HepG2 (cell line): ENCODE data around the gene SLC25A38. TPM values are rescaled to one million over a fixed set of nuclear protein-coding genes. Genes with fewer than 3 reads are reported as not detected.

Experiments
- AFF4 ChIP-seq: sonication (generic); formaldehyde crosslinking; IDR thresholded peaks from 2 replicates; pipeline ENCODE4 v1.4.0; 2020; ENCODE audit warnings: missing genetic modification reagents
- ATF3 ChIP-seq: sonication (generic); formaldehyde crosslinking; IDR thresholded peaks from 2 replicates; pipeline ENCODE4 v1.4.0; 2020; ENCODE audit warnings: missing genetic modification reagents
- DDIT3 ChIP-seq: sonication (generic); formaldehyde crosslinking; IDR thresholded peaks from 2 replicates; pipeline ENCODE4 v1.4.0; 2020; ENCODE audit warnings: mild to moderate bottlenecking, missing genetic modification reagents
- GATA4 ChIP-seq: sonication (generic); IDR thresholded peaks from 2 replicates; pipeline ENCODE4 v1.6.1; 2016; ENCODE audit warnings: antibody characterized with exemption, low read depth, borderline replicate concordance
- HMGA1 ChIP-seq: sonication (generic); formaldehyde crosslinking; conservative IDR thresholded peaks from 2 replicates; pipeline ENCODE4 v1.4.0; 2020; ENCODE audit warnings: missing genetic modification reagents
- KLF9 ChIP-seq: IDR thresholded peaks from 2 replicates; pipeline ENCODE4 v1.6.1; 2016; ENCODE audit warnings: low read depth
- MEF2D ChIP-seq: sonication (generic); formaldehyde crosslinking; IDR thresholded peaks from 2 replicates; pipeline ENCODE4 v1.5.1; 2020; ENCODE audit warnings: mild to moderate bottlenecking, missing genetic modification reagents
- MXD1 ChIP-seq: sonication (generic); formaldehyde crosslinking; IDR thresholded peaks from 2 replicates; pipeline ENCODE4 v1.4.0; 2020; ENCODE audit warnings: mild to moderate bottlenecking, missing genetic modification reagents
- NCOA1 ChIP-seq: sonication (generic); formaldehyde crosslinking; IDR thresholded peaks from 2 replicates; pipeline ENCODE4 v1.9.0; 2021; ENCODE audit warnings: missing genetic modification reagents
- NR2F1 ChIP-seq, 2 experiments: fragments of 450-650 bp in 1 of 2; formaldehyde crosslinking in 1 of 2; IDR thresholded peaks; 2 replicates each; pipeline versions ENCODE4 v1.5.0 to v1.6.1; 2016 to 2020; ENCODE audit warnings: mild to moderate bottlenecking in 1 of 2, missing compliant biosample characterization in 1 of 2, missing genetic modification reagents in 1 of 2, moderate library complexity in 1 of 2
- SP140L ChIP-seq: sonication (generic); formaldehyde crosslinking; IDR thresholded peaks from 2 replicates; pipeline ENCODE4 v1.4.0; 2020; ENCODE audit warnings: missing genetic modification reagents, borderline replicate concordance
- TEF ChIP-seq: sonication (generic); formaldehyde crosslinking; IDR thresholded peaks from 2 replicates; pipeline ENCODE4 v1.5.0; 2020; ENCODE audit warnings: missing genetic modification reagents
- YY1 ChIP-seq: IDR thresholded peaks from 2 replicates; pipeline ENCODE4 v1.6.1; 2011; ENCODE audit warnings: low read length, low read depth, moderate library complexity, mild to moderate bottlenecking; ENCODE audit not compliant: insufficient read depth, insufficient replicate concordance
- ZBTB38 ChIP-seq: sonication (generic); formaldehyde crosslinking; IDR thresholded peaks from 2 replicates; pipeline ENCODE4 v1.5.1; 2020; ENCODE audit warnings: mild to moderate bottlenecking, missing genetic modification reagents
- ZBTB7A ChIP-seq: sonication (generic); formaldehyde crosslinking; IDR thresholded peaks from 2 replicates; pipeline ENCODE4 v1.8.0; 2022; ENCODE audit warnings: mild to moderate bottlenecking, missing genetic modification reagents
- ZFP1 ChIP-seq: IDR thresholded peaks from 2 replicates; pipeline ENCODE4 v1.6.1; 2016
- ZFP91 ChIP-seq: sonication (generic); formaldehyde crosslinking; IDR thresholded peaks from 2 replicates; pipeline ENCODE4 v1.9.0; 2022; ENCODE audit warnings: missing genetic modification reagents, mild to moderate bottlenecking, borderline replicate concordance
- ZFYVE20 ChIP-seq: sonication (generic); formaldehyde crosslinking; IDR thresholded peaks from 2 replicates; pipeline ENCODE4 v1.8.0; 2023; ENCODE audit warnings: low read depth, mild to moderate bottlenecking, moderate library complexity, missing genetic modification reagents, borderline replicate concordance
- ZNF20 ChIP-seq: sonication (generic); formaldehyde crosslinking; IDR thresholded peaks from 2 replicates; pipeline ENCODE4 v1.4.0; 2020; ENCODE audit warnings: mild to moderate bottlenecking, moderate library complexity, missing genetic modification reagents
- ZNF274 ChIP-seq: sonication (generic); formaldehyde crosslinking; IDR thresholded peaks from 2 replicates; pipeline ENCODE4 v1.5.1; 2020; ENCODE audit warnings: mild to moderate bottlenecking, missing genetic modification reagents
- ZNF460 ChIP-seq: sonication (generic); formaldehyde crosslinking; IDR thresholded peaks from 2 replicates; pipeline ENCODE4 v1.5.1; 2020; ENCODE audit warnings: missing genetic modification reagents, mild to moderate bottlenecking, borderline replicate concordance
- ZNF850 ChIP-seq: sonication (generic); formaldehyde crosslinking; conservative IDR thresholded peaks from 2 replicates; pipeline ENCODE4 v1.9.0; 2021; ENCODE audit warnings: mild to moderate bottlenecking, missing genetic modification reagents
- polyA plus RNA-seq, 8 experiments: library from polyadenylated mRNA; depleted of rRNA in 3 of 8; stranded (reverse) in 7 of 8; unstranded in 1 of 8; fragments of >200 nt; fragmentation: Illumina TruSeq in 4 of 8; extraction: Trizol in 4 of 8; gene quantifications; 2 replicates each; pipeline versions ENCODE4 v1.2.1 to v1.2.3, GENCODE V29; 2011 to 2016; ENCODE audit warnings: low read depth in 4 of 8, missing spikeins in 1 of 8, mixed read lengths in 1 of 8; ENCODE audit not compliant: insufficient read depth in 1 of 8
- total RNA-seq, 5 experiments: library from RNA; depleted of rRNA; stranded (reverse); fragments of >200 nt; fragmentation: Illumina TruSeq; extraction: Trizol; gene quantifications; 2 replicates each; pipeline ENCODE4 v1.2.3, GENCODE V29; 2016; ENCODE audit warnings: low read depth in 1 of 5

The SLC25A38 gene
- total and polyA plus RNA-seq, 2 of the 13 experiments (the other 11 are each of a cell fraction or from before 2014, with no cell fraction given): 32.5 to 35.4 TPM

- TF ChIP-seq DDIT3 (no peak), ZNF20 (CRISPR knock-in tag) (no peak), MEF2D (CRISPR knock-in tag) (no peak), NR2F1 (CRISPR knock-in tag; IDR thresholded peaks at IDR 0.05) (no peak), AFF4 (CRISPR knock-in tag) (no peak), ATF3 (CRISPR knock-in tag) (peak; percentile 13; the same call in 1 of the 2 replicates), KLF9 (CRISPR knock-in tag) (no peak), ZNF274 (CRISPR knock-in tag) (no peak; the same call in 1 of the 2 replicates), ZBTB7A (CRISPR knock-in tag) (no peak), ZBTB38 (CRISPR knock-in tag) (peak; percentile 34; the same call in 1 of the 2 replicates), GATA4 (peak; percentile 60; the same call in 1 of the 2 replicates), MXD1 (peak; percentile 88; the same call in 1 of the 2 replicates), ZFP1 (no peak), HMGA1 (no peak), ZNF460 (CRISPR knock-in tag) (no peak), ZNF850 (CRISPR knock-in tag) (no peak), SP140L (CRISPR knock-in tag) (no peak), ZFYVE20 (CRISPR knock-in tag) (no peak), TEF (CRISPR knock-in tag) (no peak), NCOA1 (CRISPR knock-in tag) (no peak), ZFP91 (CRISPR knock-in tag) (peak; percentile 78; the same call in 1 of the 2 replicates), YY1 (peak; percentile 17)
These were observed 903 bp downstream of the SLC25A38 start (continued) for GRCh38 chr3:39383881-39384664.
